Caco-2 (cell line): ENCODE results near the gene CDS2. TPM values are rescaled to one million over a fixed set of nuclear protein-coding genes. Genes with fewer than 3 reads are reported as not detected.

Experiments
- BruUV-seq: library from RNA; stranded (reverse); fragments of 400-500 nt; replicated peaks from 2 replicates; lab custom pipeline; 2021; lab: Mats Ljungman, UMichigan
- CTCF ChIA-PET: fragments of 300-600 bp; sonication (Branson Sonifier 250); formaldehyde crosslinking; loops from one replicate; lab custom pipeline; 2022; ENCODE audit warnings: antibody characterized with exemption; lab: Charles Lee
- POLR2A ChIA-PET: fragments of 300-600 bp; sonication (Branson Sonifier 250); formaldehyde crosslinking; loops from one replicate; lab custom pipeline; 2022; ENCODE audit warnings: antibody characterized with exemption; lab: Charles Lee
- DNase-seq, 2 experiments: peaks; one replicate each; pipeline versions ENCODE4 v3.0.0 to v3.0.0-alpha.2; 2020 to 2022
- H3K27me3 ChIP-seq: replicated peaks from 2 replicates; pipeline ENCODE4 v1.6.0; 2011; ENCODE audit warnings: low read length; ENCODE audit not compliant: control insufficient read depth, insufficient read depth
- H3K36me3 ChIP-seq: 2 replicates; pipeline ENCODE4 v1.5.1; 2011; ENCODE audit warnings: low read length; ENCODE audit not compliant: control insufficient read depth, insufficient read depth
- H3K4me1 ChIP-seq: fragments of 250-450 bp; sonication (Bioruptor Pico); 2 replicates; pipeline ENCODE4 v1.5.1; 2020; ENCODE audit warnings: mild to moderate bottlenecking
- H3K4me3 ChIP-seq: 2 replicates; pipeline ENCODE4 v1.5.1; 2011; ENCODE audit warnings: low read depth, mild to moderate bottlenecking, control low read depth, low read length
- H3K9me3 ChIP-seq: fragments of 250-450 bp; sonication (Bioruptor Pico); 2 replicates; pipeline ENCODE4 v1.5.1; 2020; ENCODE audit warnings: mild to moderate bottlenecking, moderate library complexity
- H3K27ac Mint-ChIP-seq: one replicate; pipeline ENCODE4 v1.8.0; 2022; ENCODE audit warnings: mixed read lengths; ENCODE audit not compliant: unreplicated experiment
- H3K27me3 Mint-ChIP-seq: one replicate; pipeline ENCODE4 v1.8.0; 2022; ENCODE audit warnings: mixed read lengths; ENCODE audit not compliant: insufficient read depth, unreplicated experiment
- H3K36me3 Mint-ChIP-seq: one replicate; pipeline ENCODE4 v1.8.0; 2022; ENCODE audit warnings: mild to moderate bottlenecking, mixed read lengths; ENCODE audit not compliant: insufficient read depth, unreplicated experiment
- H3K4me1 Mint-ChIP-seq: one replicate; pipeline ENCODE4 v1.8.0; 2022; ENCODE audit warnings: low read depth, mixed read lengths; ENCODE audit not compliant: unreplicated experiment
- H3K4me3 Mint-ChIP-seq: one replicate; pipeline ENCODE4 v1.8.0; 2022; ENCODE audit warnings: mild to moderate bottlenecking, moderate library complexity, mixed read lengths; ENCODE audit not compliant: unreplicated experiment
- H3K9me3 Mint-ChIP-seq: one replicate; pipeline ENCODE4 v1.8.0; 2022; ENCODE audit warnings: mixed read lengths; ENCODE audit not compliant: unreplicated experiment
- CTCF ChIP-seq, 2 experiments: fragments of 200-600 bp in 1 of 2; IDR thresholded peaks; 1 replicate in 1 of 2; 2 replicates in 1 of 2; pipeline versions ENCODE4 v1.5.1 to v1.8.0; 2011 to 2022; ENCODE audit warnings: antibody characterized with exemption in 1 of 2, control low read depth in 1 of 2, inconsistent platforms in 1 of 2, low read depth in 1 of 2, low read length in 1 of 2, mild to moderate bottlenecking in 1 of 2, moderate library complexity in 1 of 2; ENCODE audit not compliant: insufficient read depth in 1 of 2, severe bottlenecking in 1 of 2, unreplicated experiment in 1 of 2
- intact Hi-C: fragments of 100-400 bp; cut with micrococcal nuclease; formaldehyde crosslinking; loops from one replicate; pipeline ENCODE4 v1.10.0; 2022; ENCODE audit not compliant: unreplicated experiment
- total RNA-seq: library from RNA; stranded (reverse); gene quantifications from 2 replicates; pipeline ENCODE4 v1.2.3, GENCODE V29; 2022

Gene CDS2
- total RNA-seq, 1 experiment from 2014 or later = 53.8 TPM

- H3K4me1 ChIP-seq = peaks cover 6% of the 10 kb centered on the region; the same call in 1 of the 2 replicates
- H3K36me3 ChIP-seq = no peaks in the 10 kb centered on the region
- BruUV-seq = no TSS peak
- Mint-ChIP-seq H3K4me3 (no peak overlapping the region), H3K36me3 (peaks cover 7% of the 10 kb centered on the region), H3K27me3 (no peaks in the 10 kb centered on the region), H3K9me3 (no peaks in the 10 kb centered on the region), H3K4me1 (no peaks in the 10 kb centered on the region), H3K27ac (no peak overlapping the region)
- intact Hi-C loops = no loop called here
- DNase-seq = no peak
- no peak for TF ChIP-seq CTCF (IDR thresholded peaks at IDR 0.05; ENCODE audit: insufficient read depth in 1 of 2, low read depth in 1 of 2, low read length in 1 of 2, severe bottlenecking in 1 of 2, unreplicated experiment in 1 of 2)
- POLR2A ChIA-PET = no interaction called here
- no peaks in the 10 kb centered on the region for H3K27me3 ChIP-seq
- no peak overlapping the region for H3K4me3 ChIP-seq
- H3K9me3 ChIP-seq = no peaks in the 10 kb centered on the region
- CTCF ChIA-PET = no interaction called here
These were observed 36.6 kb upstream of the CDS2 start for GRCh38 chr20:5090191-5090590.

GRCh38 chr20:5091902-5092301 lies 34.9 kb upstream of the CDS2 start:
- ChIA-PET POLR2A (no interaction called here), CTCF (interaction anchor here (0.7 kb wide), 1 partner anchor 264 kb away, joined by 3 read pairs; no protein-coding TSS in a partner anchor)
- H3K4me3 Mint-ChIP-seq = no peak overlapping the region

GRCh38 chr20:5092765-5093339 lies 34.0 kb upstream of the CDS2 start:
- intact Hi-C loops = no loop called here

More at GRCh38 chr20:5091902-5092301, 34.9 kb upstream of the CDS2 start:
- Mint-ChIP-seq H3K9me3 (no peaks in the 10 kb centered on the region), H3K27ac (no peak overlapping the region), H3K4me1 (no peaks in the 10 kb centered on the region), H3K27me3 (no peaks in the 10 kb centered on the region), H3K36me3 (peaks cover 15% of the 10 kb centered on the region)
- peaks cover 6% of the 10 kb centered on the region; the same call in 1 of the 2 replicates for H3K4me1 ChIP-seq
- no peaks in the 10 kb centered on the region for H3K9me3 ChIP-seq
- H3K27me3 ChIP-seq = no peaks in the 10 kb centered on the region
- no peak overlapping the region for H3K4me3 ChIP-seq
- BruUV-seq = no TSS peak
- DNase-seq = peak in 1 of 2 experiments; percentile 9
- no peak for TF ChIP-seq CTCF (IDR thresholded peaks at IDR 0.05; ENCODE audit: insufficient read depth in 1 of 2, low read depth in 1 of 2, low read length in 1 of 2, severe bottlenecking in 1 of 2, unreplicated experiment in 1 of 2)
- no peaks in the 10 kb centered on the region for H3K36me3 ChIP-seq
- intact Hi-C loops = no loop called here

More at GRCh38 chr20:5092765-5093339, 34.0 kb upstream of the CDS2 start:
- H3K9me3 Mint-ChIP-seq = no peaks in the 10 kb centered on the region
- Histone ChIP-seq H3K27me3 (no peaks in the 10 kb centered on the region), H3K4me3 (no peak overlapping the region), H3K36me3 (no peaks in the 10 kb centered on the region), H3K9me3 (no peaks in the 10 kb centered on the region), H3K4me1 (peaks cover 6% of the 10 kb centered on the region; the same call in 1 of the 2 replicates)
- no TSS peak for BruUV-seq
- CTCF ChIA-PET = no interaction called here
- DNase-seq = no peak
- peaks cover 18% of the 10 kb centered on the region for H3K36me3 Mint-ChIP-seq
- H3K4me3 Mint-ChIP-seq = no peak overlapping the region
- H3K27ac Mint-ChIP-seq = no peak overlapping the region
- no peak for TF ChIP-seq CTCF (IDR thresholded peaks at IDR 0.05; ENCODE audit: insufficient read depth in 1 of 2, low read depth in 1 of 2, low read length in 1 of 2, severe bottlenecking in 1 of 2, unreplicated experiment in 1 of 2)
- H3K4me1 Mint-ChIP-seq = no peaks in the 10 kb centered on the region
- no peaks in the 10 kb centered on the region for H3K27me3 Mint-ChIP-seq
- POLR2A ChIA-PET = no interaction called here
